ENCODE measurements around the gene ID2. TPM values are rescaled to one million over a fixed set of nuclear protein-coding genes. Genes with fewer than 3 reads are reported as not detected.

The ID2 gene
- total RNA-seq, 1 experiment from 2014 or later, result 48.6 TPM

GRCh38 chr2:8661235-8661634 is 20.6 kb upstream of the ID2 start:
- Histone ChIP-seq H3K79me1 (ENCODE audit: insufficient read depth, low read depth, low read length, poor library complexity, severe bottlenecking) (no peaks in the 10 kb centered on the region), H4K5ac (ENCODE audit: insufficient read length, low read depth, low read length) (no peak overlapping the region), H3K23me2 (ENCODE audit: insufficient read length, low read depth, low read length, poor library complexity, severe bottlenecking) (no peaks in the 10 kb centered on the region), H2AK5ac (ENCODE audit: insufficient read length, low read length) (no peak overlapping the region), H3K14ac (ENCODE audit: insufficient read depth, low read length) (no peak overlapping the region), H2BK120ac (ENCODE audit: low read depth, low read length, poor library complexity, severe bottlenecking) (no peak overlapping the region), H2BK12ac (ENCODE audit: insufficient read length, low read depth, low read length) (no peak overlapping the region), H3K27ac (ENCODE audit: insufficient read length, low read depth, low read length) (no peak overlapping the region), H4K91ac (ENCODE audit: insufficient read length, low read depth, low read length) (no peak overlapping the region), H2BK5ac (ENCODE audit: insufficient read length, low read length) (no peak overlapping the region), H3K79me2 (ENCODE audit: insufficient read depth, low read length) (no peaks in the 10 kb centered on the region), H2AFZ (ENCODE audit: low read length) (no peak overlapping the region), H3K4me1 (ENCODE audit: insufficient read depth, low read length) (no peaks in the 10 kb centered on the region), H4K8ac (replicated peaks; ENCODE audit: insufficient read length, low read depth, low read length) (no peak overlapping the region), H3K18ac (ENCODE audit: insufficient read length, low read depth, low read length) (no peak overlapping the region), H3T11ph (ENCODE audit: low read length) (no peak overlapping the region), H3K9ac (ENCODE audit: extremely low read depth, insufficient read length, low read length) (no peak overlapping the region), H3K9me3 (ENCODE audit: control insufficient read depth, low read depth, low read length) (no peaks in the 10 kb centered on the region), H3K56ac (ENCODE audit: insufficient read length, low read depth, low read length) (no peak overlapping the region), H3K23ac (ENCODE audit: insufficient read length, low read depth, low read length) (no peak overlapping the region), H3K4ac (ENCODE audit: low read depth, low read length) (no peak overlapping the region), H2BK20ac (ENCODE audit: low read depth, low read length, poor library complexity, severe bottlenecking) (no peak overlapping the region), H4K20me1 (ENCODE audit: control insufficient read depth, insufficient read depth, insufficient read length) (no peaks in the 10 kb centered on the region), H3K4me2 (ENCODE audit: insufficient read depth, insufficient read length, low read length) (no peak overlapping the region), H3K27me3 (ENCODE audit: insufficient read depth, low read length) (no peaks in the 10 kb centered on the region), H2BK15ac (ENCODE audit: low read depth, low read length) (no peak overlapping the region)
- TF ChIP-seq, protein P1, sequence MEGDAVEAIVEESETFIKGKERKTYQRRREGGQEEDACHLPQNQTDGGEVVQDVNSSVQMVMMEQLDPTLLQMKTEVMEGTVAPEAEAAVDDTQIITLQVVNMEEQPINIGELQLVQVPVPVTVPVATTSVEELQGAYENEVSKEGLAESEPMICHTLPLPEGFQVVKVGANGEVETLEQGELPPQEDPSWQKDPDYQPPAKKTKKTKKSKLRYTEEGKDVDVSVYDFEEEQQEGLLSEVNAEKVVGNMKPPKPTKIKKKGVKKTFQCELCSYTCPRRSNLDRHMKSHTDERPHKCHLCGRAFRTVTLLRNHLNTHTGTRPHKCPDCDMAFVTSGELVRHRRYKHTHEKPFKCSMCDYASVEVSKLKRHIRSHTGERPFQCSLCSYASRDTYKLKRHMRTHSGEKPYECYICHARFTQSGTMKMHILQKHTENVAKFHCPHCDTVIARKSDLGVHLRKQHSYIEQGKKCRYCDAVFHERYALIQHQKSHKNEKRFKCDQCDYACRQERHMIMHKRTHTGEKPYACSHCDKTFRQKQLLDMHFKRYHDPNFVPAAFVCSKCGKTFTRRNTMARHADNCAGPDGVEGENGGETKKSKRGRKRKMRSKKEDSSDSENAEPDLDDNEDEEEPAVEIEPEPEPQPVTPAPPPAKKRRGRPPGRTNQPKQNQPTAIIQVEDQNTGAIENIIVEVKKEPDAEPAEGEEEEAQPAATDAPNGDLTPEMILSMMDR (conservative IDR thresholded peaks at IDR 0.05), result no peak
- Mint-ChIP-seq H3K27ac (no peak overlapping the region), H3K27me3 (ENCODE audit: low read depth) (peaks cover 4% of the 10 kb centered on the region; the same call in 1 of the 2 replicates), H3K36me3 (ENCODE audit: insufficient read depth in 1 of 3, low read depth in 3 of 3) (no peaks in the 10 kb centered on the region; a peak in 1 of 7 replicates), H3K4me3 (no peak overlapping the region), H3K9me3 (peaks cover 0 to 2% of the 10 kb centered on the region in 2 experiments; a peak in 3 of 5 replicates), H3K4me1 (peaks cover 8 to 15% of the 10 kb centered on the region in 2 experiments)
- WGBS (ENCODE audit: extremely low coverage, insufficient read length, low lambda C conversion rate), result no CpG with 5 or more reads among the region's 6 CpGs
- no peak for DNase-seq
